GM18858 (cell line): Measurements from ENCODE around the gene NCBP1.
"Not testable (repeated sequence)": the region's sequence is repeated elsewhere in the genome, so short reads cannot be mapped to it uniquely, and the experiment has no call there.

Source experiments
- ATAC-seq: cut with Tn5 transposase; IDR thresholded peaks from one replicate; pipeline ENCODE4 v1.9.1; 2021; ENCODE audit not compliant: unreplicated experiment

NCBP1 gene, protein sequence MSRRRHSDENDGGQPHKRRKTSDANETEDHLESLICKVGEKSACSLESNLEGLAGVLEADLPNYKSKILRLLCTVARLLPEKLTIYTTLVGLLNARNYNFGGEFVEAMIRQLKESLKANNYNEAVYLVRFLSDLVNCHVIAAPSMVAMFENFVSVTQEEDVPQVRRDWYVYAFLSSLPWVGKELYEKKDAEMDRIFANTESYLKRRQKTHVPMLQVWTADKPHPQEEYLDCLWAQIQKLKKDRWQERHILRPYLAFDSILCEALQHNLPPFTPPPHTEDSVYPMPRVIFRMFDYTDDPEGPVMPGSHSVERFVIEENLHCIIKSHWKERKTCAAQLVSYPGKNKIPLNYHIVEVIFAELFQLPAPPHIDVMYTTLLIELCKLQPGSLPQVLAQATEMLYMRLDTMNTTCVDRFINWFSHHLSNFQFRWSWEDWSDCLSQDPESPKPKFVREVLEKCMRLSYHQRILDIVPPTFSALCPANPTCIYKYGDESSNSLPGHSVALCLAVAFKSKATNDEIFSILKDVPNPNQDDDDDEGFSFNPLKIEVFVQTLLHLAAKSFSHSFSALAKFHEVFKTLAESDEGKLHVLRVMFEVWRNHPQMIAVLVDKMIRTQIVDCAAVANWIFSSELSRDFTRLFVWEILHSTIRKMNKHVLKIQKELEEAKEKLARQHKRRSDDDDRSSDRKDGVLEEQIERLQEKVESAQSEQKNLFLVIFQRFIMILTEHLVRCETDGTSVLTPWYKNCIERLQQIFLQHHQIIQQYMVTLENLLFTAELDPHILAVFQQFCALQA

GRCh38 chr9:97632985-97633858 lies at the start of gene NCBP1, which contains the start of gene TSTD2:
Gene NCBP1 (plus strand): TSS chr9:97633821. CDS start chr9:97633882, 61 bp downstream.
Gene TSTD2 (minus strand): TSS chr9:97633368. CDS start chr9:97627562, 5,806 bp downstream.
- ATAC-seq, result peak; percentile 81

DNA sequence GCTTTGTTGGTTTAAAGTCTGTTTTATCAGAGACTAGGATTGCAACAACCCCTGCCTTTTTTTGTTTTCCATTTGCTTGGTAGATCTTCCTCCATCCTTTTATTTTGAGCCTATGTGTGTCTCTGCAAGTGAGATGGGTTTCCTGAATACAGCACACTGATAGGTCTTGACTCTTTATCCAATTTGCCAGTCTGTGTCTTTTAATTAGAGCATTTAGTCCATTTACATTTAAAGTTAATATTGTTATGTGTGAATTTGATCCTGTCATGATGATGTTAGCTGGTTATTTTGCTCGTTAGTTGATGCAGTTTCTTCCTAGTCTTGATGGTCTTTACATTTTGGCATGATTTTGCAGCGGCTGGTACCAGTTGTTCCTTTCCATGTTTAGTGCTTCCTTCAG lies 48.8 kb upstream of the NCBP1 start:
- not testable (repeated sequence) for ATAC-seq

- ATAC-seq, result not testable (repeated sequence)
Measured at GRCh38 chr9:97586909-97587308, 46.7 kb upstream of the NCBP1 start.

DNA sequence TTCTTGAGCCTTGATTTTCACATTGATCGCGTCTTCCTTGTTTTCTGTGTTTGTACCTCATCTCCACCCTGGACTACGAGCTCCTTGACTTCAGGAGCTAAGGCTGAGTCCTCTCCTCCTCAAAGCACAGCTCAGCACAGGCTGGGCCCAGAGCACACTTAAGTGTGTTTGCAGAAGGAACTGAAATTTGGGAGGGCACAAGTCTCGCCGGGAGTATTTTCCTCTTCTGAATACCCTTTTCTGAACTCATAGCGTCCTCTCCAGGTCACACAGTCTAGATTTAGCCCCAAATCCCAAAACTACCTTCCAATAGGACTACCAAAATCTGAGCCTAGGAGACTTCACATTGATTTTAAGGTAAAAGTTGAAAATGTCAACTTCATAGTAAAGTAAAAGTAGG lies 42.1 kb upstream of the NCBP1 start:
- ATAC-seq, result no peak

DNA sequence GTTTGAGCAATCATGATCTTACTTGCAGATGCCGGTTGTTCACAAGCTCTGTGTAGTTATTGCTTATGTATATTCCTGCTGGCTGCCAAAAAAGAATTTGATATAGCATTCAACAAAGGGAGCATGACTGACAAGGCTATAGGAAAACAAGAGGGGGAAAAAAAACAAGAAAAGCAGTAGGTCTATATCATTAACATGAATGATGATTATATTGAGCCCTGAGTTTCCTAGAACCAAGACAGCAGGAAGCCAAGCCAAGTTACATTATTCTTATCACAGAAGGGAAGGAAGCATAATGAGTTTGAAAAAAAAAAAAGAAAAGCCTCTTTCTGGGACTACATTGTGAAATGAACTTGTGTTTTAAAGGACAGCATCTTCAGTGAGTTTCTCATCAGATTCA lies 41.5 kb upstream of the NCBP1 start:
- no peak for ATAC-seq

DNA sequence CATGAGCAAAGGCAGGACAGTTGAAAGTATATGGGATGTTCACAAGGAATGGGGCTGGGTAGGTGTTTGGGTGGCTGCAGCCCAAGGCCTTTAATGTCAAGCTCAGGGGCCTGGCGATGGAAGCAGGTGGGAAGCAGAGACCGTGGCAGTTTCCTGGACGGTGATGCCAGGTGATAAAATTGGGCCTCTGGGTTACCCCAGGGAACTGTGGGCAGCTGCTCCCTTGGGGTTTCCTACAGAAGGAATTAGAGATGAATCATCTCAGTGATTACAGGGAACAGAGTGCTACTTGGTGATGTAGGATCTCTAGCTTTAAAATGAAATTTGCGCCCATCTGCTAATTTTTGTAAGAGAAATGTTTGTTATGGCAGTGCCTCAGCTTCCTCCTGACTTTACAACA lies 39.7 kb upstream of the NCBP1 start:
- no peak for ATAC-seq

GRCh38 chr9:97594381-97594921 lies 39.2 kb upstream of the NCBP1 start:
- no peak for ATAC-seq

GRCh38 chr9:97596906-97597305 lies 36.7 kb upstream of the NCBP1 start:
- ATAC-seq, result no peak

DNA sequence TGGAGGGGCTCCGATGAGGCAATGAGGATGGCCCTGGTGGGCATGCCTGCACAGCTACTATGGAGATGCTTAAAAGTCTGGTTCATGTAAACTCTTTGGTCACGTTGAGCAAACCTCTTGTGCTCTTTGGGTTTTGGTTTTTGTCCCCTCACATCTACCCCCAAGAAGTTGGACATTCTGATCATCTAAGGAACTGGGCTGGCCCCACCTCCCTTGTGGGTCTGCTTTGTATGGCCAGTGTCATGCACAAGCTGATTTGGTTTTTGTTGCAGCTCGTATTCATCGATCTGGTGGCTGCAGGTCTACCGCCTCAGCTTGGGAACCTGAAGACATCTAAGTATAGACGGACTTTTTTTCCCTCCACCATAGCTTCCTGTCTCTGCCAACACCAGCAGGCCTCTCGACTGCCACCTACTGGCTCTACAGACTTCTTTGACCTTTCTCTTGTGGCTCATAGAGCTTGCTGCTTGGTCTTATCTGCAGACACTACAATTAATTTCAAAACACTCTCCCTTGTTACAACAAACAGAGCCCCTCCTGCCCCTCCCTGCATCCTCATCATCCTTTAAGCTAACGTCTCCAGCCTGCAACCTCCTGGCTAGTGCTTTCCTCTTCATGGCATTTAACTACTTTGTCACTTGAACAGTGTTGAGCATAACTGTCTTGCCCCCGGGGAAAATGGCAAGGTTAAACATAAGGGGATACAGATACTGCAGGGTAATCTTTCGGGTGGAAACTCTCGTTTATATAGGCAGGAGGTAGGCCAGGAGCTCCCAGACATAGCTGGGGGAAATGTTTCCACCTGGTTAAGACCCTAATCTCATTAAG lies 34.9 kb upstream of the NCBP1 start:
- peak; percentile 90 for ATAC-seq

GRCh38 chr9:97599314-97599846 lies 34.2 kb upstream of the NCBP1 start:
- ATAC-seq, result no peak

- ATAC-seq, result no peak
Measured at GRCh38 chr9:97600531-97601227, 32.9 kb upstream of the NCBP1 start.

DNA sequence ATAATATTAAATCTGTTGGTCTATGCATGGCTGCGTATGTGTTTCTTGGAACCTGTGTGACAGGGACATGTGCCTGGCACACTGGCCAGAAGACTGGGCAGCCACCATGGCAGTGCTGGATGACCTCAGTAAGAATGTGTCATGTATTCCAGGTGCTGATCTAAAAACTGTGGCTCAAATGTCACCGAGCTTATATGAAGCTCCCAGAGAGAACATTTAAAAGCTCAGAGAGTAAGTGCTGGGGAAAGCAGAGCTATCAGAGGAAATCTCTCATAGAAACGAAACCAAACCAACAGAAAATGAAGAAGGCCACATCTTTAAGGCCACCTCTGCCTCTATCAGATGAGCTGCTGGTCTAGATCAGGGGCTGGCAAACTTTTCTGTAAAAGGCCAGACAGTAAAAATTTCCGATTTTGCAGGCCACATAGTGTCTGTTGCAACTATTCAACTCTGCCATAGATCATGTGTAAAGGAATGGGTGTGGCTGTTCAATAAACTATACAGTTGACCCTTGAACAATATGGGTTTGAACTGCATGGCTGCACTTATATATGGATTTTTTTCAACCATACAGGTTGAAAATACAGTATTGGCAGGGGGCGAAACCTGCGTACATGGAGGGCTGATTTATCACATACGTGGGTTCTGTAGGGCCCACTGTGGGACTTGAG lies 32.3 kb upstream of the NCBP1 start:
- ATAC-seq, result no peak

GRCh38 chr9:97602430-97602829 lies 31.2 kb upstream of the NCBP1 start:
- ATAC-seq, result no peak

DNA sequence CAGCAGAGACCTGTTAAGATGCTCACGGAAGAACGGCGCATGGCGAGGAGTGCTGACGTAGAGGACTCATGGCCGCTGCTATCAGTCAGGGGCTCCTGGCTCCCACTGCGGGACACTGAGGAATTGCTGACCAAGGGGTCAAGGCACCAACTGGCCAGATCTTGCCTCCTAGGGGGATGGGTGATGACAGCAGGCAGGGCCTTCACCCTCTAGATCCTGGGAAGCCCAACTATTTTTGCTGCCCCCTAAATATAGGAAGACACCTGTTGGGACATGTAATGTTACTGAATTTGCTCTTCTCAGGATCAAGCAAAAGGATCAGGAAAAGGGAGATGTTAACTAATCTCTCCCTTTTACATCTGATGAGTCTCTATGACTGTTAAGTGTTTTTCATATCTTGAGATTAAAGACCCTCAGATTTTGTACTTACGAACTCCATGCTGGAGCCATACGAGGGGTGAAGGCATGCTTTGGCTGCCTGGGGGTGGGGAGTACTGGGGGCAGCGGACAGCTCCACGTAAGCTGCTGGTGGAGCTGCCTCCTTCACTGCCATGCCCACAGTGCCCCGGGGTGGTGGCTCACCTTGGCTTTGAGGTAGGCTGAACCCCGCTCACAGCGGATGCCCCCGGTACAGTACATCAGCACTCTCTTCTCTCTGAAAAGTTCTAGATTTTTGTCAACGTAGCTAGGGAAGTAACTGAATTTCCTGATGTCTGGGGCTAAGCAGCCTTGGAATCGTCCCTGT lies 28.5 kb upstream of the NCBP1 start:
- no peak for ATAC-seq

- ATAC-seq, result no peak
Measured at GRCh38 chr9:97615439-97616072, 18.1 kb upstream of the NCBP1 start.

GRCh38 chr9:97617939-97618416 lies 15.6 kb upstream of the NCBP1 start:
- ATAC-seq, result peak; percentile 58

- not testable (repeated sequence) for ATAC-seq
Measured at GRCh38 chr9:97620063-97620462, 13.6 kb upstream of the NCBP1 start.
